LNCAP (cell line): Measurements from ENCODE around the gene LGALS4.

Experiments
- CTCF ChIP-seq: fragments of 450-650 bp; IDR thresholded peaks from 2 replicates; pipeline ENCODE4 v1.5.1; 2017; ENCODE audit warnings: mild to moderate bottlenecking

The LGALS4 gene

GRCh38 chr19:38833092-38833425 is 20.3 kb upstream of the LGALS4 start:
- TF ChIP-seq CTCF, result no peak

DNA sequence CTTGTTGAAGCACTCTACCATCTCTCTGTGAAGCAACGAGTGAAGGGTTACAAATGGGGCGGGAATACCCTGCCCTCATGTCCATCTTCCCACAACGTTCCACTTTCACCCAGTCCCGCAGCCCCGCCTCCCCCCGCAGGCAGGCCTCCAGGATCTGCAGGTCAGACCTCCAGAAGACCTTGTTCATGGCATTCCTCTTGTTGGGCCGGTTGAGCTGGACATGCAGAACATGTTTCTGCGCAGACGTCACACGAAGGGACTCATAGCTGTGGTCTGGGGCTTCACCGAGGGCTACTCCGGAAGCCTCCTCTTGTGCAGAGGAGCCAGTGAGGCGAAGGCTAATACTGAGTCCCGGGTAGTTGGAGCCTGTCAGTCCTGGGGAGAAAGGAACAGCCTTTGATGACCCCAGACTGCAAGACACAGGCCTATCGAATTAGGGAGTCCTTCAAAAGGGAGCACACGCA is 18.4 kb upstream of the LGALS4 start:
- TF ChIP-seq CTCF, result no peak

DNA sequence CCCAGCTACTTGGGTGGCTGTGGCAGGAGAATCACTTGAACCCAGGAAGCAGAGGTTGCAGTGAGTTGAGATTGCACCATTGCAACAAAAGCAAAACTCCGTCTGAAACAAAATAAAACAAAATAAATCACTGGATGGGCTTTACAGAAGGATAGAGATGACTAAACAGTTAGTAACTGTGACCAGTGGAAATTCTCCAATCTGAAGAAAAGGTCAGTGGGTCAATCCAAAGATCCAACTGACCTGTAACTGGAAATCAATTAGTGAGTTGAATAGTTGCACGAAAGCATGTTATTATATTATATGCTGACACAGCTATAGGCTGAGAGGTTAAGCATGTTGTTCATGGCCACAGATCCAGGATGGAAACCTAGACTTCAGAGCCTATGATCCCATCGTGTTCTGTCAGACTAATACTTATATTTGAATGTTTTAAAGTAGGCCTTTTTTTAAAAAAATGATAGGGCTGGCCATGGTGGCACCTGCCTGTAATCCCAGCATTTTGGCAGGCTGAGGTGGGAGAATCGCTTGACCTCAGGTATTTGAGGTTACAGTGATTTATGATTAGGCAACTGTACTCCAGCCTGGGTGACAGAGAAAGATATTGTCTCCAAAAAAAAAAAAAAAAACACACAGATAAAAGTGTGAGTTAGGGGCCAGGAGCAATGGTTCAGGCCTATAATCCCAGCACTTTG is 17.4 kb upstream of the LGALS4 start:
- no peak for TF ChIP-seq CTCF

GRCh38 chr19:38826856-38827551 is 14.3 kb upstream of the LGALS4 start:
- TF ChIP-seq CTCF, result no peak

- TF ChIP-seq CTCF, result no peak
Observed at GRCh38 chr19:38819231-38819920, 6.6 kb upstream of the LGALS4 start.

DNA sequence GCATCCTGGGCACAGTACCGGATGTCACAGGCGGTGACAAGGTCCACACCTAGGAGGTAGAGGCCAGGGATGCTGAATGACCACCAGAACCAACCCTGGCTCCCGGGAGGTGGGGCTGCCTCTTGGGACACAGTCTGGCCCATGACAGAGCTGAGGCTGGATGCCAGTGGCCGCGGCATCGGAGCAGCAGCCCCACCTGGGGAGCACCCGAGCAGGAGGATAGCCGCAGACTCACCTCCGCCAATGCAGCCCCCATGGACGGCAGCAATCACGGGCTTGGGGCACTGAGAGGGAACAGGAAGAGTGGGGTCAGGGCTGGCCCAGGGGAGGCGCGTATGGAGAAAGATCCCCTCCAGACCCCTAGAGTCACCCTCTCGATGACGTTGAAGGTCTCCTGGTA is 4.3 kb upstream of the LGALS4 start:
- no peak for TF ChIP-seq CTCF

DNA sequence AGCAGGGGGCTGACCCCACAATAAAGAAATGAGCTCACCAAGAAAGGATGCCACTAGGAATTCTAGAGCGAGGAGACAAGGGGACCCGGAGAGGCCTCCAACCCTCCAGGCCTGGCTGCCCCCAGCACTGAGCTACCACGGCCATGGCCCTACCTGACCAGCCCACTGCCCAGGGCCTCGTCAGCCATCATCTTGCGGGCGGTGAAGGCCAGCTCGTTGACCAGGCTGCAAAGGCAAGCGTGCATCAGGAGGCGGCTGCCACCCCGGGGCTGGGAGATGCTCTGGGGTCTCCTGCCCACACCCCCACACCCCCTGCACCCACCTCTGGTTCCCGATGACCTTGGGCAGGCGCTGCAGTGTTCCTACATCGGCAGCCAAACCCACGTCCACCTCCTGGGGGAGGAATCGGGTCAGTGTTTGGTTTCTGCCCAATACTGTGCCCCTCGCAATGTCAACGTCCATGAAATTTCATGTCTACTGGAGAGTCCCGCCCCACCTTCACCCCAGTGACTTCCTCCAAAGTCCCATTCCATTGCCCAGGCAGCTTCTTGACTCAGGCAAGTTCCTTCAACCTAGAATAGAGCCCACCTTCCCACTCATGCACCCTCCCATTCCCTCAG is 3.5 kb upstream of the LGALS4 start:
- no peak for TF ChIP-seq CTCF
